HepG2 (cell line): ENCODE results near the gene ID3. TPM values are rescaled to one million over a fixed set of nuclear protein-coding genes. Genes with fewer than 3 reads are reported as not detected.

ENCODE experiments used
- DNMT1 ChIP-seq: sonication (generic); formaldehyde crosslinking; IDR thresholded peaks from 2 replicates; pipeline ENCODE4 v1.5.1; 2020; ENCODE audit warnings: mild to moderate bottlenecking, missing genetic modification reagents
- FOXJ3 ChIP-seq: sonication (generic); formaldehyde crosslinking; IDR thresholded peaks from 2 replicates; pipeline ENCODE4 v1.4.0; 2020; ENCODE audit warnings: missing genetic modification reagents, mild to moderate bottlenecking, borderline replicate concordance
- HMGA1 ChIP-seq: sonication (generic); formaldehyde crosslinking; conservative IDR thresholded peaks from 2 replicates; pipeline ENCODE4 v1.4.0; 2020; ENCODE audit warnings: missing genetic modification reagents
- IRF2 ChIP-seq: IDR thresholded peaks from 2 replicates; pipeline ENCODE4 v1.6.1; 2018; ENCODE audit warnings: missing genetic modification reagents, missing compliant biosample characterization
- RFX3 ChIP-seq: IDR thresholded peaks from 2 replicates; pipeline ENCODE4 v1.6.1; 2016; ENCODE audit warnings: missing biosample characterization, missing genetic modification reagents
- RNF2 ChIP-seq: fragments of 450-650 bp; conservative IDR thresholded peaks from 2 replicates; pipeline ENCODE4 v1.6.1; 2016; ENCODE audit warnings: low read depth
- STAT5B ChIP-seq: sonication (generic); formaldehyde crosslinking; IDR thresholded peaks from 2 replicates; pipeline ENCODE4 v1.4.0; 2020; ENCODE audit warnings: missing genetic modification reagents
- ZFP90 ChIP-seq: sonication (generic); formaldehyde crosslinking; IDR thresholded peaks from 2 replicates; pipeline ENCODE4 v1.8.0; 2022; ENCODE audit warnings: missing genetic modification reagents, mild to moderate bottlenecking, inconsistent platforms, borderline replicate concordance
- ZNF10 ChIP-seq: sonication (generic); formaldehyde crosslinking; IDR thresholded peaks from 2 replicates; pipeline ENCODE4 v1.4.0; 2020; ENCODE audit warnings: mild to moderate bottlenecking, low read depth, missing genetic modification reagents, borderline replicate concordance
- ZNF782 ChIP-seq: sonication (generic); formaldehyde crosslinking; IDR thresholded peaks from 2 replicates; pipeline ENCODE4 v1.4.0; 2020; ENCODE audit warnings: missing genetic modification reagents, mild to moderate bottlenecking, borderline replicate concordance
- polyA plus RNA-seq, 8 experiments: library from polyadenylated mRNA; depleted of rRNA in 3 of 8; stranded (reverse) in 7 of 8; unstranded in 1 of 8; fragments of >200 nt; fragmentation: Illumina TruSeq in 4 of 8; extraction: Trizol in 4 of 8; gene quantifications; 2 replicates each; pipeline versions ENCODE4 v1.2.1 to v1.2.3, GENCODE V29; 2011 to 2016; ENCODE audit warnings: low read depth in 4 of 8, missing spikeins in 1 of 8, mixed read lengths in 1 of 8; ENCODE audit not compliant: insufficient read depth in 1 of 8
- total RNA-seq, 5 experiments: library from RNA; depleted of rRNA; stranded (reverse); fragments of >200 nt; fragmentation: Illumina TruSeq; extraction: Trizol; gene quantifications; 2 replicates each; pipeline ENCODE4 v1.2.3, GENCODE V29; 2016; ENCODE audit warnings: low read depth in 1 of 5
- TF ChIP-seq, protein P1 (sequence below): sonication (generic); formaldehyde crosslinking; IDR thresholded peaks from 2 replicates; pipeline ENCODE4 v1.5.1; 2020; ENCODE audit warnings: mild to moderate bottlenecking, missing genetic modification reagents, moderate library complexity
- TF ChIP-seq, protein P2 (sequence below): sonication (generic); formaldehyde crosslinking; IDR thresholded peaks from 2 replicates; pipeline ENCODE4 v1.4.0; 2020; ENCODE audit warnings: mild to moderate bottlenecking, missing genetic modification reagents
- TF ChIP-seq, protein P3 (sequence below): sonication (generic); formaldehyde crosslinking; IDR thresholded peaks from 2 replicates; pipeline ENCODE4 v1.5.1; 2020; ENCODE audit warnings: missing genetic modification reagents, mild to moderate bottlenecking, borderline replicate concordance

The ID3 gene
- total and polyA plus RNA-seq, 2 of the 13 experiments (the other 11 are each of a cell fraction or from before 2014, with no cell fraction given): 64.8 to 115 TPM

DNA sequence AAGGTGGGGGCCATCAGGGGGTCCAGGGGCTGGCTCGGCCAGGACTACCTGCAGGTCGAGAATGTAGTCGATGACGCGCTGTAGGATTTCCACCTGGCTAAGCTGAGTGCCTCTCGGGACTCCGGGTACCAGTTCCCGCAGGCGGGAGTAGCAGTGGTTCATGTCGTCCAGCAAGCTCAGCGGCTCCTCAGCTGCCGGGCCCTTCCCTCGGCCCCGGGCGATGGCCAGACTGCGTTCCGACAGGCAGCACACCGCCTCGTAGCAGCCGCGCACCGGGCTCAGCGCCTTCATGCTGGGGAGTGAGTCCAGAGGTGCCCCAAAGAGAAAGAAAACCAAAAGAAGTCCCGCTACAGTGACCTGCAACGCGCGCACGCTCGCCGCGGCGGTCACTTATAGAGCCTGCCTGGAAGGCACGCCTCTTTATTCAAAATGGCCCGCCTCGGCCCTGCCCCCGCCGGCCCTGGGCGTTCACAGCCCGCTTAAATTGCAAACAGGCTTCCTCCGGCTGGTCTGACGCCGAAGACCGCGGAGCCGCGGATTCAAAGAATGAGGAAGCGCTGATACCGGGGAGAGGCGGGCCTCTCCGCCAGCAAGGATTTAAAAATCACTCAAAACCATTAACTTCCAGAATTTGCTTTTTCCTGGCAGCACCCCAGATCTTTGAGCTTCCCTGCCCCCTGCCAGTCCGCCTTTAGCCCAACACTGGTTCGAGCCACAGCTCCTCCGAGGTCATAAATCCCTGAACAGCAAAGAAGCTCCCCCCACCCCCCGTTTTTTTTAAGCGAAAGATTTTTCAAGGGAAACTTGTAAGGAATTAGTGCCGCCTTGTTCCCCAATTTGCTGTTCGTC, at the start of gene ID3 (continued):
- TF ChIP-seq, protein P1, sequence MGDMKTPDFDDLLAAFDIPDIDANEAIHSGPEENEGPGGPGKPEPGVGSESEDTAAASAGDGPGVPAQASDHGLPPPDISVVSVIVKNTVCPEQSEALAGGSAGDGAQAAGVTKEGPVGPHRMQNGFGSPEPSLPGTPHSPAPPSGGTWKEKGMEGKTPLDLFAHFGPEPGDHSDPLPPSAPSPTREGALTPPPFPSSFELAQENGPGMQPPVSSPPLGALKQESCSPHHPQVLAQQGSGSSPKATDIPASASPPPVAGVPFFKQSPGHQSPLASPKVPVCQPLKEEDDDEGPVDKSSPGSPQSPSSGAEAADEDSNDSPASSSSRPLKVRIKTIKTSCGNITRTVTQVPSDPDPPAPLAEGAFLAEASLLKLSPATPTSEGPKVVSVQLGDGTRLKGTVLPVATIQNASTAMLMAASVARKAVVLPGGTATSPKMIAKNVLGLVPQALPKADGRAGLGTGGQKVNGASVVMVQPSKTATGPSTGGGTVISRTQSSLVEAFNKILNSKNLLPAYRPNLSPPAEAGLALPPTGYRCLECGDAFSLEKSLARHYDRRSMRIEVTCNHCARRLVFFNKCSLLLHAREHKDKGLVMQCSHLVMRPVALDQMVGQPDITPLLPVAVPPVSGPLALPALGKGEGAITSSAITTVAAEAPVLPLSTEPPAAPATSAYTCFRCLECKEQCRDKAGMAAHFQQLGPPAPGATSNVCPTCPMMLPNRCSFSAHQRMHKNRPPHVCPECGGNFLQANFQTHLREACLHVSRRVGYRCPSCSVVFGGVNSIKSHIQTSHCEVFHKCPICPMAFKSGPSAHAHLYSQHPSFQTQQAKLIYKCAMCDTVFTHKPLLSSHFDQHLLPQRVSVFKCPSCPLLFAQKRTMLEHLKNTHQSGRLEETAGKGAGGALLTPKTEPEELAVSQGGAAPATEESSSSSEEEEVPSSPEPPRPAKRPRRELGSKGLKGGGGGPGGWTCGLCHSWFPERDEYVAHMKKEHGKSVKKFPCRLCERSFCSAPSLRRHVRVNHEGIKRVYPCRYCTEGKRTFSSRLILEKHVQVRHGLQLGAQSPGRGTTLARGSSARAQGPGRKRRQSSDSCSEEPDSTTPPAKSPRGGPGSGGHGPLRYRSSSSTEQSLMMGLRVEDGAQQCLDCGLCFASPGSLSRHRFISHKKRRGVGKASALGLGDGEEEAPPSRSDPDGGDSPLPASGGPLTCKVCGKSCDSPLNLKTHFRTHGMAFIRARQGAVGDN: peak; percentile 74
- TF ChIP-seq ZNF10 (CRISPR knock-in tag): no peak
- peak; percentile 65; the same call in 1 of the 2 replicates for TF ChIP-seq ZFP90
- TF ChIP-seq, protein P2, sequence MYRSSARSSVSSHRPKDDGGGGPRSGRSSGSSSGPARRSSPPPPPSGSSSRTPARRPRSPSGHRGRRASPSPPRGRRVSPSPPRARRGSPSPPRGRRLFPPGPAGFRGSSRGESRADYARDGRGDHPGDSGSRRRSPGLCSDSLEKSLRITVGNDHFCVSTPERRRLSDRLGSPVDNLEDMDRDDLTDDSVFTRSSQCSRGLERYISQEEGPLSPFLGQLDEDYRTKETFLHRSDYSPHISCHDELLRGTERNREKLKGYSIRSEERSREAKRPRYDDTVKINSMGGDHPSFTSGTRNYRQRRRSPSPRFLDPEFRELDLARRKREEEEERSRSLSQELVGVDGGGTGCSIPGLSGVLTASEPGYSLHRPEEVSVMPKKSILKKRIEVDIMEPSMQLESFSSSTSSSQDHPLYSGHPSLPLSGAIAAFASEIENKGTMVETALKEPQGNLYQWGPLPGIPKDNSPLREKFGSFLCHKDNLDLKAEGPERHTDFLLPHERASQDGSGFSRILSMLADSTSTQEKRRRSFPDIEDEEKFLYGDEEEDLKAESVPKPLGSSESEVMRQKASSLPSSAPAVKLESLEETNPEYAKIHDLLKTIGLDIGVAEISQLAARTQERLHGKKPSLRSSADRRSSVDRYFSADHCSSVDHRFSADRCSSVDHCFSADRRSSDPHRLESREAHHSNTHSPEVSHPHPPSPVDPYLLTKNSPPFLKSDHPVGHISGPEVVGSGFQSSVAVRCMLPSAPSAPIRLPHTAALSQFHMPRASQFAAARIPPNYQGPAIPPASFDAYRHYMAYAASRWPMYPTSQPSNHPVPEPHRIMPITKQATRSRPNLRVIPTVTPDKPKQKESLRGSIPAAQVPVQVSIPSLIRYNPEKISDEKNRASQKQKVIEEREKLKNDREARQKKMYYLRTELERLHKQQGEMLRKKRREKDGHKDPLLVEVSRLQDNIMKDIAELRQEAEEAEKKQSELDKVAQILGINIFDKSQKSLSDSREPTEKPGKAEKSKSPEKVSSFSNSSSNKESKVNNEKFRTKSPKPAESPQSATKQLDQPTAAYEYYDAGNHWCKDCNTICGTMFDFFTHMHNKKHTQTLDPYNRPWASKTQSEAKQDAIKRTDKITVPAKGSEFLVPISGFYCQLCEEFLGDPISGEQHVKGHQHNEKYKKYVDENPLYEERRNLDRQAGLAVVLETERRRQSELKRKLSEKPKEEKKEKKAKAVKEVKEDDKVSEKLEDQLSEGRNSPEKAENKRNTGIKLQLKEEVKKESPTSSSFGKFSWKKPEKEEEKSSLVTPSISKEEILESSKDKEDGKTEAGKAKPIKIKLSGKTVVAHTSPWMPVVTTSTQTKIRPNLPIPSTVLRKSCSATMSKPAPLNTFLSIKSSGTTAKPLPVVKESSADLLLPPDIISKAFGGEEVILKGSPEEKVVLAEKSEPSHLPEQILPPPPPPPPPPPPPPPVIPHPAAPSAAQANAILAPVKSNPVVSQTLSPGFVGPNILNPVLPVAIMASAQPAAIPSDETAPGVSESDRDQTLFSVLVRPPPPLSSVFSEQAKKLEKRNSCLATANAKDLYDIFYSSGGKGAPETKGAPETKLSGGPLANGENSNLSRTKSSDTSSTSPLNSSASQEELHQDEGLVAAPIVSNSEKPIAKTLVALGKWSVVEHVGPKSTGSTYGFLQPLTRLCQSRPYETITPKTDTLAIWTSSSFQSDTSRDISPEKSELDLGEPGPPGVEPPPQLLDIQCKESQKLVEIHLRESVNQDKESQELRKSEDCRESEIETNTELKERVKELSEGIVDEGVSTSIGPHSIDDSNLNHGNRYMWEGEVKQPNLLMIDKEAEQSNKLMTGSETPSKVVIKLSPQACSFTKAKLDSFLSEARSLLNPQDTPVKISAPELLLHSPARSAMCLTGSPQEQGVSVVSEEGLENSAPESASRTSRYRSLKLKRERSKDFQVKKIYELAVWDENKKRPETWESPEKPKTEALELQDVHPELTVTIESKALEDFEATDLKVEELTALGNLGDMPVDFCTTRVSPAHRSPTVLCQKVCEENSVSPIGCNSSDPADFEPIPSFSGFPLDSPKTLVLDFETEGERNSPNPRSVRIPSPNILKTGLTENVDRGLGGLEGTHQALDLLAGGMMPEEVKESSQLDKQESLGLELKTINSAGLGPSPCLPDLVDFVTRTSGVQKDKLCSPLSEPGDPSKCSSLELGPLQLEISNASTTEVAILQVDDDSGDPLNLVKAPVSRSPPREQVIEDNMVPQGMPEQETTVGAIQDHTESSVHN: no peak
- peak; percentile 77; the same call in 1 of the 2 replicates for TF ChIP-seq FOXJ3
- TF ChIP-seq DNMT1 (CRISPR knock-in tag): no peak
- no peak for TF ChIP-seq STAT5B
- no peak for TF ChIP-seq ZNF782 (CRISPR knock-in tag)
- no peak for TF ChIP-seq RFX3 (CRISPR knock-in tag)
- TF ChIP-seq RNF2: no peak
- TF ChIP-seq, protein P3, sequence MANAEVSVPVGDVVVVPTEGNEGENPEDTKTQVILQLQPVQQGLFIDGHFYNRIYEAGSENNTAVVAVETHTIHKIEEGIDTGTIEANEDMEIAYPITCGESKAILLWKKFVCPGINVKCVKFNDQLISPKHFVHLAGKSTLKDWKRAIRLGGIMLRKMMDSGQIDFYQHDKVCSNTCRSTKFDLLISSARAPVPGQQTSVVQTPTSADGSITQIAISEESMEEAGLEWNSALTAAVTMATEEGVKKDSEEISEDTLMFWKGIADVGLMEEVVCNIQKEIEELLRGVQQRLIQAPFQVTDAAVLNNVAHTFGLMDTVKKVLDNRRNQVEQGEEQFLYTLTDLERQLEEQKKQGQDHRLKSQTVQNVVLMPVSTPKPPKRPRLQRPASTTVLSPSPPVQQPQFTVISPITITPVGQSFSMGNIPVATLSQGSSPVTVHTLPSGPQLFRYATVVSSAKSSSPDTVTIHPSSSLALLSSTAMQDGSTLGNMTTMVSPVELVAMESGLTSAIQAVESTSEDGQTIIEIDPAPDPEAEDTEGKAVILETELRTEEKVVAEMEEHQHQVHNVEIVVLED (CRISPR knock-in tag): no peak
- TF ChIP-seq HMGA1 (CRISPR knock-in tag): no peak
- no peak for TF ChIP-seq IRF2 (CRISPR knock-in tag)
